C4-2B (cell line): Measurements from ENCODE around the gene CMPK1.

Source experiments
- CTCF ChIP-seq: fragments of 450-650 bp; conservative IDR thresholded peaks from 2 replicates; pipeline ENCODE4 v1.5.1; 2017; ENCODE audit warnings: mild to moderate bottlenecking
- ZFX ChIP-seq: fragments of 450-650 bp; IDR thresholded peaks from 2 replicates; pipeline ENCODE4 v1.6.1; 2017

GRCh38 chr1:47298025-47298699, 35.4 kb upstream of the CMPK1 start:
- TF ChIP-seq CTCF (no peak), ZFX (no peak)
